DND-41 (cell line): ENCODE data around the gene EML5.

Experiments
- ATAC-seq: fragments of 200-7000 bp; cut with Tn5 transposase; 3 replicates; pipeline ENCODE4 v1.9.1; 2021; ENCODE audit warnings: low read depth; ENCODE audit not compliant: insufficient read depth
- DNase-seq: peaks from one replicate; pipeline ENCODE4 v3.0.0-alpha.2; 2020
- H2AFZ ChIP-seq: 2 replicates; pipeline ENCODE4 v1.6.0; 2012; ENCODE audit warnings: low read depth, low read length
- H3K27ac ChIP-seq: 2 replicates; pipeline ENCODE4 v1.5.1; 2012; ENCODE audit warnings: low read length, inconsistent platforms
- H3K27me3 ChIP-seq: fragments of 200-600 bp; sonication (generic); 2 replicates; pipeline ENCODE4 v1.6.0; 2012; ENCODE audit warnings: low read length, mild to moderate bottlenecking, inconsistent platforms; ENCODE audit not compliant: insufficient read depth, poor library complexity
- H3K36me3 ChIP-seq: 2 replicates; pipeline ENCODE4 v1.5.1; 2012; ENCODE audit warnings: low read length, inconsistent platforms; ENCODE audit not compliant: insufficient read depth
- H3K4me1 ChIP-seq: 2 replicates; pipeline ENCODE4 v1.5.1; 2012; ENCODE audit warnings: mild to moderate bottlenecking, low read length; ENCODE audit not compliant: insufficient read depth
- H3K4me2 ChIP-seq: 2 replicates; pipeline ENCODE4 v1.6.0; 2012; ENCODE audit warnings: mild to moderate bottlenecking, moderate library complexity, low read length, inconsistent platforms; ENCODE audit not compliant: insufficient read depth
- H3K4me3 ChIP-seq, 2 experiments: fragments of 200-600 bp in 1 of 2; shearing (Covaris generic) in 1 of 2; 2 replicates each; pipeline ENCODE4 v1.5.1; 2012 to 2016; ENCODE audit warnings: inconsistent platforms in 2 of 2, low read length in 2 of 2, mild to moderate bottlenecking in 2 of 2, low read depth in 1 of 2, moderate library complexity in 1 of 2
- H3K79me2 ChIP-seq: 2 replicates; pipeline ENCODE4 v1.6.0; 2012; ENCODE audit warnings: low read length, inconsistent platforms; ENCODE audit not compliant: insufficient read depth
- H3K9ac ChIP-seq: 2 replicates; pipeline ENCODE4 v1.6.0; 2012; ENCODE audit warnings: low read depth, mild to moderate bottlenecking, inconsistent platforms, low read length, moderate library complexity
- H3K9me3 ChIP-seq: 2 replicates; pipeline ENCODE4 v1.5.1; 2012; ENCODE audit warnings: low read length, moderate library complexity, mild to moderate bottlenecking, inconsistent platforms; ENCODE audit not compliant: insufficient read depth, severe bottlenecking
- H4K20me1 ChIP-seq: 2 replicates; pipeline ENCODE4 v1.6.0; 2012; ENCODE audit warnings: low read length; ENCODE audit not compliant: insufficient read depth
- CTCF ChIP-seq: IDR thresholded peaks from 2 replicates; pipeline ENCODE4 v1.5.1; 2012; ENCODE audit warnings: borderline replicate concordance, low read length, moderate library complexity, mild to moderate bottlenecking; ENCODE audit not compliant: poor library complexity, severe bottlenecking; ENCODE audit errors: extremely low read depth
- EZH2 ChIP-seq: IDR thresholded peaks from 3 replicates; pipeline ENCODE4 v1.6.1; 2012; ENCODE audit warnings: borderline replicate concordance, low read depth, mild to moderate bottlenecking, moderate library complexity, low read length, inconsistent platforms; ENCODE audit not compliant: severe bottlenecking

EML5 gene

GRCh38 chr14:88840926-88841325 is 48.2 kb upstream of the EML5 start:
- Histone ChIP-seq H3K4me3 (no peak overlapping the region), H3K27me3 (no peaks in the 10 kb centered on the region), H3K9me3 (no peaks in the 10 kb centered on the region), H3K27ac (no peak overlapping the region), H3K36me3 (no peaks in the 10 kb centered on the region), H3K4me1 (no peaks in the 10 kb centered on the region), H3K4me2 (no peak overlapping the region), H3K9ac (no peak overlapping the region), H2AFZ (no peak overlapping the region), H3K79me2 (no peaks in the 10 kb centered on the region), H4K20me1 (no peaks in the 10 kb centered on the region)
- TF ChIP-seq CTCF (no peak), EZH2 (no peak)
- DNase-seq: no peak
- no peak for ATAC-seq

- Histone ChIP-seq H3K4me3 (no peak overlapping the region), H4K20me1 (no peaks in the 10 kb centered on the region), H3K9ac (no peak overlapping the region), H3K79me2 (no peaks in the 10 kb centered on the region), H3K4me1 (no peaks in the 10 kb centered on the region), H3K9me3 (no peaks in the 10 kb centered on the region), H2AFZ (no peak overlapping the region), H3K27me3 (no peaks in the 10 kb centered on the region), H3K36me3 (no peaks in the 10 kb centered on the region), H3K4me2 (no peak overlapping the region), H3K27ac (no peak overlapping the region)
- TF ChIP-seq EZH2: no peak
- no peak for TF ChIP-seq CTCF
- ATAC-seq (no peak), DNase-seq (no peak)
Measured at GRCh38 chr14:88838015-88838414, 45.3 kb upstream of the EML5 start.

GRCh38 chr14:88837495-88837894 is 44.7 kb upstream of the EML5 start:
- H4K20me1 ChIP-seq: no peaks in the 10 kb centered on the region
- no peak for TF ChIP-seq EZH2
- TF ChIP-seq CTCF: no peak
- DNase-seq (no peak), ATAC-seq (no peak)
- H3K79me2 ChIP-seq: no peaks in the 10 kb centered on the region
- H3K4me2 ChIP-seq: no peak overlapping the region
- H3K36me3 ChIP-seq: no peaks in the 10 kb centered on the region
- H3K4me1 ChIP-seq: no peaks in the 10 kb centered on the region
- no peak overlapping the region for H3K27ac ChIP-seq
- H3K9me3 ChIP-seq: no peaks in the 10 kb centered on the region
- H3K4me3 ChIP-seq: no peak overlapping the region
- H3K27me3 ChIP-seq: no peaks in the 10 kb centered on the region
- no peak overlapping the region for H3K9ac ChIP-seq
- H2AFZ ChIP-seq: no peak overlapping the region

GRCh38 chr14:88835661-88836060 is 42.9 kb upstream of the EML5 start:
- Histone ChIP-seq H3K9me3 (no peaks in the 10 kb centered on the region), H3K4me3 (no peak overlapping the region), H3K36me3 (no peaks in the 10 kb centered on the region), H3K27me3 (no peaks in the 10 kb centered on the region), H3K79me2 (no peaks in the 10 kb centered on the region), H3K4me1 (no peaks in the 10 kb centered on the region), H3K9ac (no peak overlapping the region), H3K27ac (no peak overlapping the region), H3K4me2 (no peak overlapping the region), H4K20me1 (no peaks in the 10 kb centered on the region), H2AFZ (no peak overlapping the region)
- no peak for TF ChIP-seq EZH2
- TF ChIP-seq CTCF: no peak
- ATAC-seq: no peak
- no peak for DNase-seq
